PC-3 (cell line): ENCODE measurements around the gene FBXL4. TPM values are rescaled to one million over a fixed set of nuclear protein-coding genes. Genes with fewer than 3 reads are reported as not detected.

ENCODE experiments used
- ATAC-seq: fragments of 200-7000 bp; cut with Tn5 transposase; 2 replicates; pipeline ENCODE4 v1.9.1; 2020; ENCODE audit warnings: mild to moderate bottlenecking, moderate library complexity
- BruUV-seq: library from RNA; stranded (reverse); fragments of 400-500 nt; replicated peaks from 2 replicates; lab custom pipeline; 2021; lab: Mats Ljungman, UMichigan
- CTCF ChIA-PET: fragments of 300-600 bp; sonication (Branson Sonifier 250); formaldehyde crosslinking; loops from one replicate; lab custom pipeline; 2022; ENCODE audit warnings: antibody characterized with exemption; lab: Charles Lee
- POLR2A ChIA-PET: fragments of 300-600 bp; sonication (Branson Sonifier 250); formaldehyde crosslinking; loops from one replicate; lab custom pipeline; 2022; ENCODE audit warnings: antibody characterized with exemption; ENCODE audit not compliant: unreplicated experiment; lab: Charles Lee
- DNase-seq: peaks from one replicate; pipeline ENCODE4 v3.0.0-alpha.2; 2015
- H2AFZ ChIP-seq: fragments of 300-600 bp; sonication (generic); 2 replicates; pipeline ENCODE4 v1.6.0; 2016; ENCODE audit warnings: antibody characterized with exemption, low read length
- H3F3A ChIP-seq: fragments of 300-600 bp; sonication (generic); one replicate; pipeline ENCODE4 v1.6.0; 2017; ENCODE audit warnings: antibody characterized with exemption, low read length, control low read depth, mild to moderate bottlenecking; ENCODE audit not compliant: unreplicated experiment
- H3K27ac ChIP-seq: fragments of 300-600 bp; sonication (generic); 2 replicates; pipeline ENCODE4 v1.5.1; 2016; ENCODE audit warnings: mild to moderate bottlenecking, low read length
- H3K27me3 ChIP-seq: fragments of 300-600 bp; sonication (generic); 2 replicates; pipeline ENCODE4 v1.6.1; 2016; ENCODE audit warnings: low read length, mixed read lengths
- H3K36me3 ChIP-seq: fragments of 300-600 bp; sonication (generic); 2 replicates; pipeline ENCODE4 v1.6.1; 2016; ENCODE audit warnings: low read depth, mixed run types, low read length, mixed read lengths
- H3K4me1 ChIP-seq: fragments of 300-600 bp; sonication (generic); 2 replicates; pipeline ENCODE4 v1.5.1; 2016; ENCODE audit warnings: low read length; ENCODE audit not compliant: insufficient read depth
- H3K4me2 ChIP-seq: fragments of 300-600 bp; sonication (generic); 2 replicates; pipeline ENCODE4 v1.6.0; 2016; ENCODE audit warnings: low read length
- H3K4me3 ChIP-seq: fragments of 300-600 bp; sonication (generic); 2 replicates; pipeline ENCODE4 v1.5.1; 2016; ENCODE audit warnings: mild to moderate bottlenecking, low read length, mixed read lengths
- H3K79me2 ChIP-seq: fragments of 300-600 bp; sonication (generic); 2 replicates; pipeline ENCODE4 v1.6.1; 2017; ENCODE audit warnings: low read length, mixed read lengths
- H3K9ac ChIP-seq: fragments of 300-600 bp; sonication (generic); 2 replicates; pipeline ENCODE4 v1.6.0; 2016; ENCODE audit warnings: mild to moderate bottlenecking, low read length
- H3K9me2 ChIP-seq: fragments of 300-600 bp; sonication (generic); replicated peaks from 2 replicates; pipeline ENCODE4 v1.6.1; 2016; ENCODE audit warnings: mixed run types, low read length, mixed read lengths
- H3K9me3 ChIP-seq: fragments of 300-600 bp; sonication (generic); 2 replicates; pipeline ENCODE4 v1.6.1; 2016; ENCODE audit warnings: low read length, mixed read lengths
- H4K20me1 ChIP-seq: fragments of 300-600 bp; sonication (generic); 2 replicates; pipeline ENCODE4 v1.6.1; 2016; ENCODE audit warnings: low read length, mixed read lengths
- CTCF ChIP-seq: fragments of 300-600 bp; sonication (generic); conservative IDR thresholded peaks from 2 replicates; pipeline ENCODE4 v1.5.1; 2017; ENCODE audit warnings: antibody characterized with exemption, low read depth, mild to moderate bottlenecking, low read length
- EZH2 ChIP-seq: fragments of 300-600 bp; sonication (generic); IDR thresholded peaks from one replicate; pipeline ENCODE4 v1.6.1; 2017; ENCODE audit warnings: antibody characterized with exemption, mild to moderate bottlenecking, low read length; ENCODE audit not compliant: unreplicated experiment
- EZH2phosphoT487 ChIP-seq: fragments of 300-600 bp; sonication (generic); IDR thresholded peaks from 2 replicates; pipeline ENCODE4 v1.6.1; 2018; ENCODE audit warnings: mild to moderate bottlenecking, antibody characterized with exemption, low read length, borderline replicate concordance
- intact Hi-C: fragments of 100-400 bp; cut with micrococcal nuclease; formaldehyde crosslinking; loops from 2 replicates; pipeline ENCODE4 v1.9.0; 2023
- total RNA-seq: library from RNA; depleted of rRNA; stranded (reverse); fragments of >200 nt; gene quantifications from 2 replicates; pipeline ENCODE4 v1.2.3, GENCODE V29; 2014

The FBXL4 gene
- total RNA-seq, 1 experiment from 2014 or later: 3.8 TPM

DNA sequence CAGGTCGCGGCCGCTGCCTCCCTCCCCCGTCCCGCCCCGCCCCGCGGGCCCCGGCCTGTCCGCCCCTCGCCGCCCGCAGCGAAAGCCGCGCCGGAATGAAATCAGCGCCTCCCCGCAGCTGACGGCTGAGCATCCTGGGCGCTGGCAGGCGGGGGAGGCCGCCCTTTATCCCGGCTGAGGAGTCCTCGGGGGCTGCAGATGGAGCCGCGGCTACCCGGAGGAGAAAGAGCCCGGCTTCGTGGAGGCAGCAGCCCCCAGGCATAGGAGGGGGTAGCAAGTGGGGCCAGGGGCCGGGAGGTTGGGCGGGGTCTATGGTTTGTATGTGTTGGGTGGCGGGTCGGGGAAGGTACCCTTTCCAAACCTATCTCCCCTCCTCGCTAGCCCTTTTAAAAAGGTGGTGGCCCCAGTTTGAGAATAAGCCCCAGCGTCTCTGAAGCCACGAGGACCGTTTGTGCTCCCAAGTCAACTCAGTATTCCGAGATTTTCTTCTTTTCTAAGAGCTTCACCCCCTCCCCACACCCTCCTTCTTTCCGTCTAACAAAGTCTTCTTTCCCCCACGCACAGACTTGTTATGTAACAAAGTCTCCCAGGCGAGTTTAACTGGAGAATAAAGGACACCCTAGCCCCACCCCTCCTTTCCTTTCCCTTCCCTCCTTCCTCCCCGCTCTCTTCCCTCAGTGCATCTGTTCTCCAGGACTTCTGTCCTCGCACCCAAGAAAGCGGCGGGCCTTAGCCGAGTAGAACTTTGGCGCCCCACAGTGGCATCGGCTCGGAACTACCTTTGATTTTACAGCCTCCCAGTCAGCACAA lies 102.3 kb downstream of the FBXL4 start:
- H3K9ac ChIP-seq: no peak overlapping the region
- peaks cover 53% of the 10 kb centered on the region for H3K27me3 ChIP-seq
- peak overlapping the region; percentile 49; the same call in 1 of the 2 replicates for H3K4me2 ChIP-seq
- H3F3A ChIP-seq: no peaks in the 10 kb centered on the region
- no peaks in the 10 kb centered on the region for H4K20me1 ChIP-seq
- ChIA-PET POLR2A (no interaction called here), CTCF (interaction anchor here (0.6 kb wide), 2 partner anchors 214 to 1345 kb away, joined by 3 to 4 read pairs; no protein-coding TSS in a partner anchor)
- no peaks in the 10 kb centered on the region for H3K9me3 ChIP-seq
- H3K9me2 ChIP-seq: no peaks in the 10 kb centered on the region
- TF ChIP-seq CTCF: peak; percentile 81
- TF ChIP-seq EZH2phosphoT487: no peak
- no peak for TF ChIP-seq EZH2
- H3K36me3 ChIP-seq: no peaks in the 10 kb centered on the region
- intact Hi-C loops: loop anchor here (1.0 to 5.0 kb wide), 4 partner anchors 77 to 1348 kb away; no protein-coding TSS in a partner anchor
- H3K27ac ChIP-seq: no peak overlapping the region
- no peaks in the 10 kb centered on the region for H3K4me1 ChIP-seq
- DNase-seq (peak; percentile 74), ATAC-seq (peak; percentile 79)
- H3K4me3 ChIP-seq: no peak overlapping the region
- no peak overlapping the region for H2AFZ ChIP-seq
- no peaks in the 10 kb centered on the region for H3K79me2 ChIP-seq
- no TSS peak for BruUV-seq

DNA sequence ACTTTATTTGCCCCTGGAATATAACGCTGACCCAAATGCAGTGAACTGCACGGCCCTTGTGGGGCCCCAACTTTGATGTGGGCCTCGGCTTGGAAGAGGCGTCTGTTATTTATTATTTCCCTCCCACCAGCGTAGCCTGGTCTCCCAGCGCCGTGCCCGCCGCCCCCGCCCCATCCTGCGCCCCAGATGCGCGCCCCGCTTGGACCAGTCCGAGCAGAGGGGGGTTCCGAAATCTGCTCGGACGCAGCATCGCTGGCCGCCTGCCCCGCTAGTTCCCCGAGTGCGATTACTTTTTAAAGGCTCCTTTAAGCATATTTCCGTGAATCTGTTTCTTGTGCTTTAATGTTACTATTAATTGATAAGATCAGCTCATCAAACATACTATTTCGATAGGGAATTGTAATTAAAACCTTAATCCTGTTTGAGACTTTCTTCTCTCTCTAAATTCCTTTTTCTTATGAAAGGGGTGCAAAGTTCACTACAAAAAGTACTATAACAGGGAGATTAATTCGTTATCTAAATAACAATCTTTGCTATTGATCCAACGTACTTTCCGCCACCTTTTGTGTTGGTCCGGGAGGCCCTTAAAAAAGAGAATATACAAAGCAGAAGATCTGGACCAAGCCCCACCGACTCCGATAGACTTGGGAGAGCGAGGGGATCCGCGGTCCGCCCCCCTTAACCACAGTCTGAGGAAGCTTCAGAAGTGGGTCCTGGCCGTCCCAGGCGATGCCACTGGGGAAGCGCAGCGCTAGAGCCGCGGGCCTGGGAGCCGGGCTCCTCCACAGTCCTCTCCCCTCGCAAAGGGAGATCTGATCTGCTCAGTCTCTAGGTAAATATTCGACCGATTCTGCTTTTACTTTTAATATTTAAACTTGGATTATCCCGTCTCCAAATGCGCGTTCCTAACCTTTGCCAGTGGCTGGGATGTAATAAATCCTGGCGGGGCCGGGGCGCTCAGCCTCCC lies 103.2 kb downstream of the FBXL4 start:
- Histone ChIP-seq H4K20me1 (no peaks in the 10 kb centered on the region), H3K4me1 (no peaks in the 10 kb centered on the region), H3K4me3 (no peak overlapping the region), H3K36me3 (no peaks in the 10 kb centered on the region), H3K27ac (no peak overlapping the region), H3K9me2 (no peaks in the 10 kb centered on the region), H2AFZ (no peak overlapping the region), H3F3A (no peaks in the 10 kb centered on the region), H3K9me3 (no peaks in the 10 kb centered on the region), H3K79me2 (no peaks in the 10 kb centered on the region), H3K4me2 (peak overlapping the region; percentile 49; the same call in 1 of the 2 replicates), H3K9ac (no peak overlapping the region), H3K27me3 (peaks cover 62% of the 10 kb centered on the region)
- ChIA-PET POLR2A (no interaction called here), CTCF (no interaction called here)
- no peak for TF ChIP-seq EZH2
- no peak for TF ChIP-seq CTCF
- no peak for TF ChIP-seq EZH2phosphoT487
- no peak for DNase-seq
- BruUV-seq: no TSS peak
- ATAC-seq: peak; percentile 18; the same call in 1 of the 2 replicates
- intact Hi-C loops: loop anchor here (2.0 to 5.0 kb wide), 3 partner anchors 76 to 1347 kb away; no protein-coding TSS in a partner anchor
